Measurements from ENCODE around the gene GABRR2. TPM values are rescaled to one million over a fixed set of nuclear protein-coding genes. Genes with fewer than 3 reads are reported as not detected.
A peak's percentile ranks its signal among the peaks of the same experiment; 100 is the strongest.

GABRR2 gene
- total and polyA plus RNA-seq, 8 donors = 0.67 to 4.8 (median 1.3) TPM

DNA sequence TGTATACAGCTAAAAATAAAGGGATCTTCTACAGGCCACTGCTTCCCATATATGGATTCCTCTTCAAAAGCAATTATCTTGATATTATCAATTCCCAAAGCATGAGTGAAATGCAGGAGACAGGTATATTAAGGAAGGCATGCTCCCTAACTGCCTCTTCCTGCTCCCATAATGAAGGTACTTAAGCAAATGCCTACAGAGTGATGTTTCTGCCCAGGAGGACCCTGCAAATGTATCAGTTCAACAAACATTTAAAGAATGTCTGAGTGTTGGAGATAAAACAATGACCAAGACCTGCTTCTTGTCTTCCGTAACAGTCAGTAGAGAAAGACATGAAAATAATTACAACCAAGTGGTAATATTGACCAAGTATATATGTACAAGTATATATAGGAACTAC lies 33.3 kb upstream of the GABRR2 start:
- intact Hi-C loops (cut with DNase I) = no loop called here
- Histone ChIP-seq H3K27me3 (no peaks in the 10 kb centered on the region), H3K4me3 (no peak overlapping the region), H3K36me3 (no peaks in the 10 kb centered on the region), H3K4me1 (peaks cover 19 to 75% of the 10 kb centered on the region in 2 donors), H3K9me3 (no peaks in the 10 kb centered on the region), H3K27ac (peak overlapping the region in 1 of 2 donors; percentile 99)
- ATAC-seq (no peak), DNase-seq (no peak)
- TF ChIP-seq, protein P1, sequence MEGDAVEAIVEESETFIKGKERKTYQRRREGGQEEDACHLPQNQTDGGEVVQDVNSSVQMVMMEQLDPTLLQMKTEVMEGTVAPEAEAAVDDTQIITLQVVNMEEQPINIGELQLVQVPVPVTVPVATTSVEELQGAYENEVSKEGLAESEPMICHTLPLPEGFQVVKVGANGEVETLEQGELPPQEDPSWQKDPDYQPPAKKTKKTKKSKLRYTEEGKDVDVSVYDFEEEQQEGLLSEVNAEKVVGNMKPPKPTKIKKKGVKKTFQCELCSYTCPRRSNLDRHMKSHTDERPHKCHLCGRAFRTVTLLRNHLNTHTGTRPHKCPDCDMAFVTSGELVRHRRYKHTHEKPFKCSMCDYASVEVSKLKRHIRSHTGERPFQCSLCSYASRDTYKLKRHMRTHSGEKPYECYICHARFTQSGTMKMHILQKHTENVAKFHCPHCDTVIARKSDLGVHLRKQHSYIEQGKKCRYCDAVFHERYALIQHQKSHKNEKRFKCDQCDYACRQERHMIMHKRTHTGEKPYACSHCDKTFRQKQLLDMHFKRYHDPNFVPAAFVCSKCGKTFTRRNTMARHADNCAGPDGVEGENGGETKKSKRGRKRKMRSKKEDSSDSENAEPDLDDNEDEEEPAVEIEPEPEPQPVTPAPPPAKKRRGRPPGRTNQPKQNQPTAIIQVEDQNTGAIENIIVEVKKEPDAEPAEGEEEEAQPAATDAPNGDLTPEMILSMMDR (IDR thresholded peaks at IDR 0.05) = no peak

DNA sequence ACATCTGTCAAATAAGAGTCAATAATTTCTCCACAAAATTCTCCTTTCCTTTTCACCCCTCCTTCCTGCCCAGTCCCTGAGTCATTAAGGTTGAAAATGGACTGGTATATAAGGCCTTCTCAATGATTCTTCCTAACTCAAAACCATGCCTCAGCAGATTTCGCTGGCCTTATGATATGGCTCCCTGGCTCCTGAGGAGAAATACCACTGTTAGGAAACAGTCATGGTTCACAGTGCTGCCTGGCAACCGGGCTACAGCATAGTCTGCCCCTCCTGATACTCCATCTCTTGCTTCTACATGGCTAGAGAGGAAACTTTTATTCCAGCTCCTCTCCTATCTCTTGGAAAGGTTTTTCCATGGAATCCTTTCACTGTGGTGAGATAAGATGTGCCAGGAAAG lies 32.7 kb upstream of the GABRR2 start:
- intact Hi-C loops (cut with DNase I) = no loop called here
- DNase-seq (peak in 1 of 4 donors; percentile 17), ATAC-seq (no peak)
- H3K9me3 ChIP-seq = no peaks in the 10 kb centered on the region
- H3K27ac ChIP-seq = peak overlapping the region in 1 of 2 donors; percentile 99
- TF ChIP-seq, protein P1 (IDR thresholded peaks at IDR 0.05) = no peak
- peaks cover 19 to 70% of the 10 kb centered on the region in 2 donors for H3K4me1 ChIP-seq
- peaks cover 0 to 4% of the 10 kb centered on the region in 2 donors for H3K36me3 ChIP-seq
- H3K4me3 ChIP-seq = no peak overlapping the region
- no peaks in the 10 kb centered on the region for H3K27me3 ChIP-seq

DNA sequence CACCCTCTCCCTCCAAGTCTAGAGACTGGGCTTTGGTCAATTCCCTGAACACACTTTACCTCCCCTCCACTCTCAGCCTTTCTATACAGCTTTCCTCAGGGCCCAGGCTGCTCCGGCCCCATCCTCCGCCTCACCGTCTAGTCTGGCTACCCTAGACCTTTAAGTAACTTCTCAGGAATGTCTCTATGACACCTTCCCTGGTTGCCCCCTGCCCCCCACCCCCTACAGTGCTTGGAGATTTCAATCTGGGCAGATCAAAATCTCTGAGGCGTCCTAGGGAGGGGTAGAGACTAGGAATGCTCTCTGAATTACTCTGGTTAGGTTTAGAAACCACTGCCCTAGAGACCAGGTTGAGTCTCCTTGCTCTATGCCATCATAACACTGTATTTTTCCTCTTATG lies 31.3 kb upstream of the GABRR2 start:
- Histone ChIP-seq H3K36me3 (peaks cover 0 to 16% of the 10 kb centered on the region in 2 donors), H3K4me1 (peaks cover 19 to 70% of the 10 kb centered on the region in 2 donors), H3K9me3 (no peaks in the 10 kb centered on the region), H3K27me3 (no peaks in the 10 kb centered on the region), H3K4me3 (no peak overlapping the region), H3K27ac (no peak overlapping the region)
- intact Hi-C loops (cut with DNase I) = no loop called here
- DNase-seq (no peak), ATAC-seq (no peak)
- TF ChIP-seq, protein P1 (IDR thresholded peaks at IDR 0.05) = no peak

DNA sequence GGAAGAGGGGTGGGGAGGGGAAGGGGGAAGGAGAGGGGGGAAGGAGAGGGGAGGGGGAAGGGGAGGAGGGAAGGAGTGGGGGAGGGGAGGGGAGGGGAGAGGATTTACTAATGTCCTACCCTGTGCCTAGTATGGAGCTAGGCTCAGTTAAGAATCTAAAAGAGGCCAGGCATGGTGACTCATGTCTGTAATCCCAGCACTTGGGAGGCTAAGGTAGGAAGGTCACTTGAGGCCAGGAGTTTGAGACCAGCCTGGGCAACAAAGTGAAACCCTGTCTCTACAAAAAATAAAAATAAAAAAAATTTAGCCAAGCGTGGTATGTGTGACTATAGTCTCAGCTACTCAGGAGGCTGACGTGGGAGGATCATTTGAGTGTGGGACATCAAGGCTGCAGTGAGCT lies 24.5 kb upstream of the GABRR2 start:
- Histone ChIP-seq H3K36me3 (peaks cover 5 to 75% of the 10 kb centered on the region in 2 donors), H3K27ac (no peak overlapping the region), H3K4me1 (peaks cover 0 to 5% of the 10 kb centered on the region in 2 donors), H3K9me3 (no peaks in the 10 kb centered on the region), H3K4me3 (no peak overlapping the region), H3K27me3 (no peaks in the 10 kb centered on the region)
- no peak for DNase-seq
- ATAC-seq = no peak
- TF ChIP-seq, protein P1 (IDR thresholded peaks at IDR 0.05) = no peak
- intact Hi-C loops (cut with DNase I) = no loop called here

DNA sequence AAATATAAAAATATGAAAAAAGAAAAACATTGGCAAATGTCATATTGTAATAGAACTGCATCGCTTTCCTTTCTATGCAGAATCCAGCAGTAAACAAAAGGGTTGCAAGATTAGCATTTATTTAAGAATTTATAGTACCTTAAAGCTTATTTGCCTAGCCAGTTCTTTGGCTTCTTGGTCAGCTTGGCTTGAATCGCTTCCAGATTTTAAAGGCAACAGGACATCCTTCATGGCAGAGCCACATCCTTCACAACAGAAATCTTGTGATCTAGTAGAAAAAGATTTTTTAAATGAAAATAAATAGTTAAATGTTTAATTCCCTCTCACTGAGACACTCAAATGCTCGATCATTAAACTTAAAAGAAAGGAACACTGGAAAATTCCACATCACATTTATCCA lies 20.1 kb upstream of the GABRR2 start:
- Histone ChIP-seq H3K36me3 (peaks cover 5 to 82% of the 10 kb centered on the region in 2 donors), H3K27me3 (no peaks in the 10 kb centered on the region), H3K27ac (no peak overlapping the region), H3K4me1 (no peaks in the 10 kb centered on the region), H3K4me3 (no peak overlapping the region), H3K9me3 (no peaks in the 10 kb centered on the region)
- no peak for ATAC-seq
- DNase-seq = no peak
- intact Hi-C loops (cut with DNase I) = no loop called here
- TF ChIP-seq, protein P1 (IDR thresholded peaks at IDR 0.05) = no peak
